AG04450 (cell line): ENCODE measurements around the gene ASIC5. TPM values are rescaled to one million over a fixed set of nuclear protein-coding genes. Genes with fewer than 3 reads are reported as not detected.

Source experiments
- CTCF ChIA-PET: fragments of 300-600, 350-600 bp; formaldehyde crosslinking; extraction: SDS; loops from one replicate; lab custom pipeline; 2022; ENCODE audit warnings: antibody characterized with exemption, inconsistent platforms; lab: Charles Lee
- POLR2A ChIA-PET: fragments of 350-600 bp; formaldehyde crosslinking; extraction: SDS; loops from one replicate; lab custom pipeline; 2021; ENCODE audit warnings: antibody characterized with exemption, inconsistent platforms; lab: Yijun Ruan, JAX
- DNase-seq: peaks from one replicate; pipeline ENCODE4 v3.0.0-alpha.2; 2011; ENCODE audit warnings: low read depth, low spot score
- H3K27ac ChIP-seq: one replicate; pipeline ENCODE4 v1.5.1; 2012; ENCODE audit warnings: low read depth, low read length, control low read depth
- H3K27me3 ChIP-seq: one replicate; pipeline ENCODE4 v1.6.0; 2012; ENCODE audit warnings: low read length; ENCODE audit not compliant: control insufficient read depth, insufficient read depth
- H3K4me3 ChIP-seq: 2 replicates; pipeline ENCODE4 v1.5.1; 2011; ENCODE audit warnings: mild to moderate bottlenecking, low read depth, low read length, control low read depth
- H3K9me3 ChIP-seq: 2 replicates; pipeline ENCODE4 v1.5.1; 2012; ENCODE audit warnings: low read length; ENCODE audit not compliant: control insufficient read depth, insufficient read depth
- CTCF ChIP-seq: IDR thresholded peaks from 2 replicates; pipeline ENCODE4 v1.5.1; 2011; ENCODE audit warnings: low read depth, low read length, control low read depth, inconsistent platforms
- polyA plus RNA-seq: library from polyadenylated mRNA; depleted of rRNA; stranded (reverse); fragments of >200 nt; gene quantifications from 2 replicates; pipeline ENCODE4 v1.2.3, GENCODE V29; 2011

The ASIC5 gene
- polyA plus RNA-seq, 1 experiment, result not detected

DNA sequence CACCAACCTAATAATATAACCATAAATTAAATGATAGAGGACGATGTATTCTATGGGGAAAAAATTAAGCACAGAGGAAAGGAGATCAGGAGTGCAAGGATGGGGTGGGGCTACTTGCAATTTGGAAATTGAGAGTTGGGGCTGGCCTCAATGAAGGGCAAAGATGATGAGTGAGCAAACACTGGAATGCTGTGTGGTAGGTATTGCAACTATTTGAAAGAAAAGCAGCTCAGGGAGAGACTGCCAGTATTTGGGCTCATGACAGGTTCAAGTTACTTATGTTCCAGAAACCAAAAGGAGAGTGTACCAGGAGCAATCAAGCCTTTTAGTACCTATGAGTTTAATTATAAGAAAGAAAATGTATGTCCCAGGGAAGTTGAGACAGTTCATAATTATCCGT is 47.4 kb downstream of the ASIC5 start:
- no peak for TF ChIP-seq CTCF
- H3K9me3 ChIP-seq, result no peaks in the 10 kb centered on the region
- no peak for DNase-seq
- POLR2A ChIA-PET, result no interaction called here
- CTCF ChIA-PET, result interaction anchor here (0.6 to 2.2 kb wide), 7 partner anchors 8 to 415 kb away, joined by 3 to 8 read pairs (median 3); no protein-coding TSS in a partner anchor
- no peak overlapping the region for H3K27ac ChIP-seq
- no peaks in the 10 kb centered on the region for H3K27me3 ChIP-seq
- H3K4me3 ChIP-seq, result no peak overlapping the region

GRCh38 chr4:155811083-155811482 is 55.0 kb downstream of the ASIC5 start:
- H3K27me3 ChIP-seq, result no peaks in the 10 kb centered on the region
- no peak for DNase-seq
- H3K9me3 ChIP-seq, result no peaks in the 10 kb centered on the region
- H3K4me3 ChIP-seq, result no peak overlapping the region
- H3K27ac ChIP-seq, result no peak overlapping the region
- no peak for TF ChIP-seq CTCF
- ChIA-PET CTCF (interaction anchor here (0.8 to 6.1 kb wide), 14 partner anchors 8 to 407 kb away, joined by 3 to 173 read pairs (median 5); partner anchors contain the start of gene CTSO), POLR2A (no interaction called here)

- H3K4me3 ChIP-seq, result no peak overlapping the region
- H3K27ac ChIP-seq, result no peak overlapping the region
- POLR2A ChIA-PET, result interaction anchor here (1.6 kb wide), 1 partner anchor 144 kb away, joined by 9 read pairs; the partner anchor contains the start of gene CTSO
- CTCF ChIA-PET, result interaction anchor here (0.6 to 6.1 kb wide), 19 partner anchors 9 to 435 kb away, joined by 3 to 173 read pairs (median 5); partner anchors contain the start of gene CTSO
- peak; percentile 70 for DNase-seq
- no peaks in the 10 kb centered on the region for H3K27me3 ChIP-seq
- no peaks in the 10 kb centered on the region for H3K9me3 ChIP-seq
- TF ChIP-seq CTCF, result peak; percentile 74
Observed at GRCh38 chr4:155809835-155810234, 56.2 kb downstream of the ASIC5 start.

- H3K27ac ChIP-seq, result no peak overlapping the region
- TF ChIP-seq CTCF, result no peak
- H3K4me3 ChIP-seq, result no peak overlapping the region
- ChIA-PET POLR2A (interaction anchor here (0.6 to 1.0 kb wide), 2 partner anchors 29 to 146 kb away, joined by 3 read pairs; no protein-coding TSS in a partner anchor), CTCF (interaction anchor here (0.8 to 6.1 kb wide), 6 partner anchors 12 to 403 kb away, joined by 3 to 173 read pairs (median 4); partner anchors contain the start of gene CTSO)
- DNase-seq, result peak; percentile 66
- no peaks in the 10 kb centered on the region for H3K9me3 ChIP-seq
- no peaks in the 10 kb centered on the region for H3K27me3 ChIP-seq
Observed at GRCh38 chr4:155807021-155807420, 59.1 kb downstream of the ASIC5 start.

GRCh38 chr4:155805016-155805415 is 61.1 kb downstream of the ASIC5 start:
- DNase-seq, result no peak
- ChIA-PET CTCF (interaction anchor here (0.6 to 2.1 kb wide), 3 partner anchors 74 to 401 kb away, joined by 4 to 22 read pairs (median 5); partner anchors contain the start of gene CTSO), POLR2A (no interaction called here)
- Histone ChIP-seq H3K9me3 (no peaks in the 10 kb centered on the region), H3K4me3 (no peak overlapping the region), H3K27me3 (no peaks in the 10 kb centered on the region), H3K27ac (no peak overlapping the region)
- TF ChIP-seq CTCF, result no peak
